ENCODE data around the gene LIPE.

The LIPE gene

GRCh38 chr19:42469311-42470235 is 42.4 kb upstream of the LIPE start:
- Histone ChIP-seq H3K27me3 (ENCODE audit: insufficient read depth, low read length) (no peaks in the 10 kb centered on the region), H3K4me2 (ENCODE audit: low read length) (no peak overlapping the region), H3K4me1 (ENCODE audit: insufficient read depth, low read length, severe bottlenecking) (peaks cover 60% of the 10 kb centered on the region), H2AFZ (ENCODE audit: low read length) (no peak overlapping the region), H3K9me3 (ENCODE audit: low read length) (no peaks in the 10 kb centered on the region), H3F3A (ENCODE audit: insufficient read depth, low read length) (no peaks in the 10 kb centered on the region), H3K9me2 (ENCODE audit: low read depth, low read length) (no peaks in the 10 kb centered on the region), H3K36me3 (ENCODE audit: insufficient read depth, low read length) (no peaks in the 10 kb centered on the region), H3K27ac (ENCODE audit: low read depth, low read length, poor library complexity, severe bottlenecking) (peak overlapping the region; percentile 66), H3K9ac (ENCODE audit: low read length) (no peak overlapping the region), H3K4me3 (ENCODE audit: low read depth, low read length, poor library complexity, severe bottlenecking) (no peak overlapping the region), H3K79me2 (ENCODE audit: insufficient read depth, low read length) (no peaks in the 10 kb centered on the region), H4K20me1 (ENCODE audit: insufficient read depth, low read length) (no peaks in the 10 kb centered on the region)
- TF ChIP-seq EZH2 (IDR thresholded peaks at IDR 0.05; ENCODE audit: borderline replicate concordance, low read length) (no peak), CTCF (IDR thresholded peaks at IDR 0.05; ENCODE audit: low read length) (no peak)

GRCh38 chr19:42468273-42468796 is 41.1 kb upstream of the LIPE start:
- Histone ChIP-seq H2AFZ (ENCODE audit: low read length) (no peak overlapping the region), H4K20me1 (ENCODE audit: insufficient read depth, low read length) (no peaks in the 10 kb centered on the region), H3K9me3 (ENCODE audit: low read length) (no peaks in the 10 kb centered on the region), H3K4me3 (ENCODE audit: low read depth, low read length, poor library complexity, severe bottlenecking) (no peak overlapping the region), H3K36me3 (ENCODE audit: insufficient read depth, low read length) (no peaks in the 10 kb centered on the region), H3K27ac (ENCODE audit: low read depth, low read length, poor library complexity, severe bottlenecking) (peak overlapping the region; percentile 8), H3F3A (ENCODE audit: insufficient read depth, low read length) (no peaks in the 10 kb centered on the region), H3K79me2 (ENCODE audit: insufficient read depth, low read length) (no peaks in the 10 kb centered on the region), H3K27me3 (ENCODE audit: insufficient read depth, low read length) (no peaks in the 10 kb centered on the region), H3K4me2 (ENCODE audit: low read length) (no peak overlapping the region), H3K9ac (ENCODE audit: low read length) (no peak overlapping the region), H3K4me1 (ENCODE audit: insufficient read depth, low read length, severe bottlenecking) (peaks cover 67% of the 10 kb centered on the region), H3K9me2 (ENCODE audit: low read depth, low read length) (no peaks in the 10 kb centered on the region)
- TF ChIP-seq EZH2 (IDR thresholded peaks at IDR 0.05; ENCODE audit: borderline replicate concordance, low read length) (no peak), CTCF (IDR thresholded peaks at IDR 0.05; ENCODE audit: low read length) (no peak)

- Histone ChIP-seq H3K4me3 (ENCODE audit: low read depth, low read length, poor library complexity, severe bottlenecking) (peak overlapping the region; percentile 13), H2AFZ (ENCODE audit: low read length) (no peak overlapping the region), H3K4me1 (ENCODE audit: insufficient read depth, low read length, severe bottlenecking) (peaks cover 75% of the 10 kb centered on the region)
These were observed 40.1 kb upstream of the LIPE start for GRCh38 chr19:42467183-42467760.

More at GRCh38 chr19:42467183-42467760, 40.1 kb upstream of the LIPE start:
- H3K9ac ChIP-seq (ENCODE audit: low read length), result peak overlapping the region; percentile 75
- H3K4me2 ChIP-seq (ENCODE audit: low read length), result peak overlapping the region; percentile 65
- no peaks in the 10 kb centered on the region for H3K79me2 ChIP-seq (ENCODE audit: insufficient read depth, low read length)
- H3K27ac ChIP-seq (ENCODE audit: low read depth, low read length, poor library complexity, severe bottlenecking), result peak overlapping the region; percentile 99
- no peaks in the 10 kb centered on the region for H3K9me2 ChIP-seq (ENCODE audit: low read depth, low read length)
- no peaks in the 10 kb centered on the region for H3K9me3 ChIP-seq (ENCODE audit: low read length)
- no peak for TF ChIP-seq CTCF (IDR thresholded peaks at IDR 0.05; ENCODE audit: low read length)
- no peak for TF ChIP-seq EZH2 (IDR thresholded peaks at IDR 0.05; ENCODE audit: borderline replicate concordance, low read length)
- no peaks in the 10 kb centered on the region for H3K36me3 ChIP-seq (ENCODE audit: insufficient read depth, low read length)
- H4K20me1 ChIP-seq (ENCODE audit: insufficient read depth, low read length), result no peaks in the 10 kb centered on the region
- no peaks in the 10 kb centered on the region for H3K27me3 ChIP-seq (ENCODE audit: insufficient read depth, low read length)
- H3F3A ChIP-seq (ENCODE audit: insufficient read depth, low read length), result no peaks in the 10 kb centered on the region

All from OCI-LY1 (cell line).